ENCODE results near the gene THSD4. TPM values are rescaled to one million over a fixed set of nuclear protein-coding genes. Genes with fewer than 3 reads are reported as not detected.

THSD4 gene
- total RNA-seq, 1 experiment from 2014 or later: 29.0 TPM

GRCh38 chr15:71565006-71565405 lies 449.7 kb downstream of the THSD4 start:
- H3K27ac ChIP-seq (ENCODE audit: low read length): no peak overlapping the region
- no peaks in the 10 kb centered on the region for H3K9me2 ChIP-seq (replicated peaks; ENCODE audit: low read length)
- peaks cover 27% of the 10 kb centered on the region for H3K4me1 ChIP-seq (ENCODE audit: insufficient read depth, low read length)
- no peaks in the 10 kb centered on the region for H3K36me3 ChIP-seq (ENCODE audit: low read depth, low read length)
- H3F3A ChIP-seq (ENCODE audit: low read length, unreplicated experiment): peaks cover 5% of the 10 kb centered on the region
- H3K9me3 ChIP-seq (ENCODE audit: low read length): no peaks in the 10 kb centered on the region
- intact Hi-C loops (cut with micrococcal nuclease): loop anchor here (10.0 kb wide), 1 partner anchor 240 kb away; no protein-coding TSS in a partner anchor
- H4K20me1 ChIP-seq (ENCODE audit: low read length): peaks cover 3% of the 10 kb centered on the region; the same call in 1 of the 2 replicates
- no peak overlapping the region for H2AFZ ChIP-seq (ENCODE audit: low read length)
- no TSS peak for BruUV-seq (replicated peaks)
- ATAC-seq: no peak
- no peaks in the 10 kb centered on the region for H3K27me3 ChIP-seq (ENCODE audit: low read length)
- H3K79me2 ChIP-seq (ENCODE audit: low read length): no peaks in the 10 kb centered on the region
- ChIA-PET POLR2A (ENCODE audit: unreplicated experiment) (no interaction called here), CTCF (no interaction called here)
- H3K4me3 ChIP-seq (ENCODE audit: low read length): no peak overlapping the region
- H3K4me2 ChIP-seq (ENCODE audit: low read length): no peak overlapping the region
- no peak for TF ChIP-seq CTCF (conservative IDR thresholded peaks at IDR 0.05; ENCODE audit: low read depth, low read length)
- no peak for TF ChIP-seq EZH2 (IDR thresholded peaks at IDR 0.05; ENCODE audit: low read length, unreplicated experiment)
- TF ChIP-seq EZH2phosphoT487 (IDR thresholded peaks at IDR 0.05; ENCODE audit: borderline replicate concordance, low read length): no peak
- no peak for DNase-seq
- H3K9ac ChIP-seq (ENCODE audit: low read length): no peak overlapping the region

DNA sequence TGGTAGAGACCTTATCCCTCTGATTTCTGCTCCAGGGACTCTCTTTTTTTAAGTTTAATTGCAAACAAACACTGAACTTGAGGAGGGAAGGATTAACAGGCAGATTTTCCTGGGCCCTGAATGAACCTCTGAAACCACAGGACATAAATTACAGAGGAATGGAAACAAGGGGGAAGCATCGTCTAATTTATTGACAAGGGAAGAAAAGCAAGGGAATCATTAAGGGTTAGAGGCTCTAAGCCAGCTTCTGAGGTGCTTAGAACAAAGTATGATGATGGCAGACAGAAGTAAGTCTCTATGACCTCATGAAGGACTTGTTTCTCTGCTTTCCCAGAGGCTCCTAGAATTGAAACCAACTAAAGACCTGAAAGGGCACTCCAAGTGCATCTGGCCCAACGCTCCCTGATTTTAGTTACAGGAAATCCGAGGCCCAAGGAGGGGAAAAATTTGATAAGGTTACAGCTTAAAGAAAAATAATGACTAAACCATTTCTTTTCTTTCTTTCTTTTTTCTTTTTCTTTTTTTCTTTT lies 450.4 kb downstream of the THSD4 start:
- H2AFZ ChIP-seq (ENCODE audit: low read length): no peak overlapping the region
- H3F3A ChIP-seq (ENCODE audit: low read length, unreplicated experiment): peaks cover 5% of the 10 kb centered on the region
- BruUV-seq (replicated peaks): no TSS peak
- no peaks in the 10 kb centered on the region for H3K36me3 ChIP-seq (ENCODE audit: low read depth, low read length)
- peaks cover 22% of the 10 kb centered on the region for H3K4me1 ChIP-seq (ENCODE audit: insufficient read depth, low read length)
- H3K4me3 ChIP-seq (ENCODE audit: low read length): no peak overlapping the region
- ATAC-seq: no peak
- intact Hi-C loops (cut with micrococcal nuclease): loop anchor here (10.0 kb wide), 1 partner anchor 239 kb away; no protein-coding TSS in a partner anchor
- H4K20me1 ChIP-seq (ENCODE audit: low read length): peaks cover 3% of the 10 kb centered on the region; the same call in 1 of the 2 replicates
- H3K27ac ChIP-seq (ENCODE audit: low read length): no peak overlapping the region
- TF ChIP-seq CTCF (conservative IDR thresholded peaks at IDR 0.05; ENCODE audit: low read depth, low read length) (no peak), EZH2 (IDR thresholded peaks at IDR 0.05; ENCODE audit: low read length, unreplicated experiment) (no peak), EZH2phosphoT487 (IDR thresholded peaks at IDR 0.05; ENCODE audit: borderline replicate concordance, low read length) (no peak)
- no peak overlapping the region for H3K4me2 ChIP-seq (ENCODE audit: low read length)
- H3K27me3 ChIP-seq (ENCODE audit: low read length): no peaks in the 10 kb centered on the region
- no peaks in the 10 kb centered on the region for H3K9me2 ChIP-seq (replicated peaks; ENCODE audit: low read length)
- H3K9me3 ChIP-seq (ENCODE audit: low read length): no peaks in the 10 kb centered on the region
- no peaks in the 10 kb centered on the region for H3K79me2 ChIP-seq (ENCODE audit: low read length)
- H3K9ac ChIP-seq (ENCODE audit: low read length): no peak overlapping the region
- DNase-seq: no peak
- POLR2A ChIA-PET (ENCODE audit: unreplicated experiment): interaction anchor here (0.7 kb wide), 1 partner anchor 434 kb away, joined by 9 read pairs; no protein-coding TSS in a partner anchor
- CTCF ChIA-PET: no interaction called here

- H3K4me1 ChIP-seq (ENCODE audit: insufficient read depth, low read length): peaks cover 26% of the 10 kb centered on the region
- no peaks in the 10 kb centered on the region for H3K79me2 ChIP-seq (ENCODE audit: low read length)
- no peak overlapping the region for H3K27ac ChIP-seq (ENCODE audit: low read length)
- ATAC-seq (no peak), DNase-seq (no peak)
- H3K9ac ChIP-seq (ENCODE audit: low read length): no peak overlapping the region
- H3K9me3 ChIP-seq (ENCODE audit: low read length): no peaks in the 10 kb centered on the region
- POLR2A ChIA-PET (ENCODE audit: unreplicated experiment): interaction anchor here (0.7 kb wide), 1 partner anchor 435 kb away, joined by 9 read pairs; no protein-coding TSS in a partner anchor
- intact Hi-C loops (cut with micrococcal nuclease): loop anchor here (10.0 kb wide), 1 partner anchor 239 kb away; no protein-coding TSS in a partner anchor
- BruUV-seq (replicated peaks): no TSS peak
- no peak overlapping the region for H2AFZ ChIP-seq (ENCODE audit: low read length)
- no peak overlapping the region for H3K4me2 ChIP-seq (ENCODE audit: low read length)
- no peak for TF ChIP-seq EZH2phosphoT487 (IDR thresholded peaks at IDR 0.05; ENCODE audit: borderline replicate concordance, low read length)
- TF ChIP-seq EZH2 (IDR thresholded peaks at IDR 0.05; ENCODE audit: low read length, unreplicated experiment): no peak
- TF ChIP-seq CTCF (conservative IDR thresholded peaks at IDR 0.05; ENCODE audit: low read depth, low read length): no peak
- no peaks in the 10 kb centered on the region for H3K27me3 ChIP-seq (ENCODE audit: low read length)
- H4K20me1 ChIP-seq (ENCODE audit: low read length): peaks cover 3% of the 10 kb centered on the region; the same call in 1 of the 2 replicates
- no peaks in the 10 kb centered on the region for H3K9me2 ChIP-seq (replicated peaks; ENCODE audit: low read length)
- H3K4me3 ChIP-seq (ENCODE audit: low read length): no peak overlapping the region
- H3F3A ChIP-seq (ENCODE audit: low read length, unreplicated experiment): peaks cover 5% of the 10 kb centered on the region
- no peaks in the 10 kb centered on the region for H3K36me3 ChIP-seq (ENCODE audit: low read depth, low read length)
- CTCF ChIA-PET: no interaction called here
Measured at GRCh38 chr15:71566226-71566625, 451.0 kb downstream of the THSD4 start.
